ENCODE measurements around the gene HOXA4. TPM values are rescaled to one million over a fixed set of nuclear protein-coding genes. Genes with fewer than 3 reads are reported as not detected.

The HOXA4 gene
- total and polyA plus RNA-seq, 2 of the 4 experiments (the other 2 are of a cell fraction): 0.36 to 8.0 TPM

DNA sequence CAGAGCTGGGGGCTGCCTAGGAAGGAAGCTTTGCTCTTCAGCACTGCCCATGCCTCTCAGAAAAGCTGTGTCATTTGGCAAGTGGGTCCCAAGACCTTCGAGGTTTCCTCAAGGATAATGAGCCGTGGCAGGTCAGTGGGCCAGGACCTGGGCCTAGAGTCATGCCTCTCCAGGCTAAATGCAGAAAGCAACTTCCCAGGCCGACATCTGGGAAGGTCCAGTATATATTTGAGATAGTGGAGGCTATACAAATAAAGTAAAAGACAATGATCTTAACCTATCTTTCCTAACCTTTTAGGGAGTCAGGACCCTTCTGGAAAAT is 45.9 kb upstream of the HOXA4 start (continued):
- TF ChIP-seq RFX5 (IDR thresholded peaks at IDR 0.05; ENCODE audit: low read depth, low read length): no peak
- TF ChIP-seq RAD21 (IDR thresholded peaks at IDR 0.05; ENCODE audit: low read length): no peak
- TF ChIP-seq NFE2L2 (IDR thresholded peaks at IDR 0.05; ENCODE audit: low read depth, low read length): no peak

DNA sequence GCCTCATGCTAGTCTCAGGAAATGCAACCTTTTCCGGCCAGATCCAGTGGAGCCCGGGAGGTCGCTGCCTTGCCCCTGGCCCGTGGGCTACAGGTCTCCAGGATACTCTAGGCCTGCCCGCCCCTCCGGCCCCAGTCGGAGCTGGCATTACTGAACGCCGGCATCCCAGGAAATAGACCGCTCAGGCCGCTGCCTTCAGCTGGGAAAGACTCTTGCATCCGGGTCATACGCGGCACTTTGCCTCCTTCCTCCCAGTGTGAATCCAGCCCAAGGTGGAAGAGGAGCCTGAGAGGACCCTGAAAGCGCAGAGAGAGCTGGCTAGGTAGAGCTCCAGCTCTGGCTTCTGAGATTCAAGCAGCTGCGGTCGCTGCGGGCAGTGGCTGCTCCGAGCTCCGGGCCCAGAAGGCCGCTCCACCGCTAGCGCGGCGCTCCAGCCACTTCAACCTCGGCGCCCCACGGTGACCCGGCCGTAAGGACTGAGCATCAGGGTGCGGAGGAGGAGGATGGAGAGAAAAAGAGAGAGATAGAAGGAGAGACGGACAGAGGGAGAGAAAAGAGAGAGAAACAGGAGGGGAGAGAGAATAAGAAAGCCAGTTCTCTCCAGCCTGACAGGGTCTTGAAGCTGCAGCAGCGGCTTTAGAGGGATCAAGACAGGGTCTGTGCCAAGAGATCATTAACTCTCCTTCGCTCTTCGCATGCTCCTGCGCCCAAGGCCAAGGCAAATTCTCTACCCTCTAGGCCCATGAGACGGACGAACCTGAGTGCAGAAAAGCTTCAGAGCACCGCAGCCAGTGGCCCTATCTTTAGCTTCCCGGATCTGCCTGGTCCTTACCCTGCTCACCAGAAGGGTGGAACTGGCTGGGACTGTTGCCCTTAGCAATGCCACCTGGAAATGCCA is 45.3 kb upstream of the HOXA4 start:
- dilution Hi-C loops (cut with HindIII; ENCODE audit: low sequenced_read_pairs, unreplicated experiment): no loop called here
- Histone ChIP-seq H3K4me3 (ENCODE audit: insufficient read depth, low read depth, low read length) (no peak overlapping the region), H3K56ac (ENCODE audit: extremely low read depth, insufficient read depth, low read length) (no peak overlapping the region)
- TF ChIP-seq POLR2A (IDR thresholded peaks at IDR 0.05; ENCODE audit: low read depth, low read length) (no peak), RAD21 (IDR thresholded peaks at IDR 0.05; ENCODE audit: low read length) (no peak), CHD1 (IDR thresholded peaks at IDR 0.05; ENCODE audit: low read depth, low read length) (no peak), RCOR1 (IDR thresholded peaks at IDR 0.05; ENCODE audit: insufficient replicate concordance, low read length) (no peak), MAZ (IDR thresholded peaks at IDR 0.05; ENCODE audit: borderline replicate concordance, low read depth, low read length) (no peak), CEBPB (IDR thresholded peaks at IDR 0.05; ENCODE audit: low read depth, low read length) (no peak), BHLHE40 (IDR thresholded peaks at IDR 0.05; ENCODE audit: low read depth, low read length) (no peak), NFE2L2 (IDR thresholded peaks at IDR 0.05; ENCODE audit: low read depth, low read length) (no peak), FOS (IDR thresholded peaks at IDR 0.05; ENCODE audit: low read depth, low read length) (no peak), SMC3 (IDR thresholded peaks at IDR 0.05; ENCODE audit: low read depth, low read length) (no peak), MXI1 (IDR thresholded peaks at IDR 0.05; ENCODE audit: borderline replicate concordance, low read depth, low read length) (no peak)
- TF ChIP-seq, protein P1, sequence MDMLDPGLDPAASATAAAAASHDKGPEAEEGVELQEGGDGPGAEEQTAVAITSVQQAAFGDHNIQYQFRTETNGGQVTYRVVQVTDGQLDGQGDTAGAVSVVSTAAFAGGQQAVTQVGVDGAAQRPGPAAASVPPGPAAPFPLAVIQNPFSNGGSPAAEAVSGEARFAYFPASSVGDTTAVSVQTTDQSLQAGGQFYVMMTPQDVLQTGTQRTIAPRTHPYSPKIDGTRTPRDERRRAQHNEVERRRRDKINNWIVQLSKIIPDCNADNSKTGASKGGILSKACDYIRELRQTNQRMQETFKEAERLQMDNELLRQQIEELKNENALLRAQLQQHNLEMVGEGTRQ (IDR thresholded peaks at IDR 0.05; ENCODE audit: low read depth, low read length): no peak
- TF ChIP-seq, protein P2, sequence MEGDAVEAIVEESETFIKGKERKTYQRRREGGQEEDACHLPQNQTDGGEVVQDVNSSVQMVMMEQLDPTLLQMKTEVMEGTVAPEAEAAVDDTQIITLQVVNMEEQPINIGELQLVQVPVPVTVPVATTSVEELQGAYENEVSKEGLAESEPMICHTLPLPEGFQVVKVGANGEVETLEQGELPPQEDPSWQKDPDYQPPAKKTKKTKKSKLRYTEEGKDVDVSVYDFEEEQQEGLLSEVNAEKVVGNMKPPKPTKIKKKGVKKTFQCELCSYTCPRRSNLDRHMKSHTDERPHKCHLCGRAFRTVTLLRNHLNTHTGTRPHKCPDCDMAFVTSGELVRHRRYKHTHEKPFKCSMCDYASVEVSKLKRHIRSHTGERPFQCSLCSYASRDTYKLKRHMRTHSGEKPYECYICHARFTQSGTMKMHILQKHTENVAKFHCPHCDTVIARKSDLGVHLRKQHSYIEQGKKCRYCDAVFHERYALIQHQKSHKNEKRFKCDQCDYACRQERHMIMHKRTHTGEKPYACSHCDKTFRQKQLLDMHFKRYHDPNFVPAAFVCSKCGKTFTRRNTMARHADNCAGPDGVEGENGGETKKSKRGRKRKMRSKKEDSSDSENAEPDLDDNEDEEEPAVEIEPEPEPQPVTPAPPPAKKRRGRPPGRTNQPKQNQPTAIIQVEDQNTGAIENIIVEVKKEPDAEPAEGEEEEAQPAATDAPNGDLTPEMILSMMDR (conservative IDR thresholded peaks at IDR 0.05; ENCODE audit: low read depth, low read length): no peak

More for the DNA sequence above, 45.3 kb upstream of the HOXA4 start:
- no peak overlapping the region for H2AK5ac ChIP-seq (ENCODE audit: low read depth, low read length)
- H2BK120ac ChIP-seq (ENCODE audit: low read depth, low read length): no peak overlapping the region
- H4K5ac ChIP-seq (ENCODE audit: low read depth, low read length): no peak overlapping the region
- no peaks in the 10 kb centered on the region for H3K36me3 ChIP-seq (ENCODE audit: control insufficient read depth, insufficient read depth, low read length)
- peaks cover 90% of the 10 kb centered on the region for H3K27me3 ChIP-seq (ENCODE audit: control insufficient read depth, insufficient read depth, low read length)
- H4K20me1 ChIP-seq (ENCODE audit: insufficient read depth, low read length): peaks cover 17% of the 10 kb centered on the region; the same call in 1 of the 2 replicates
- no peak overlapping the region for H3K18ac ChIP-seq (ENCODE audit: low read depth, low read length)
- no peak overlapping the region for H2AFZ ChIP-seq (replicated peaks; ENCODE audit: low read length, poor library complexity)
- H3K23ac ChIP-seq (ENCODE audit: low read depth, low read length): no peak overlapping the region
- no peak overlapping the region for H3K4ac ChIP-seq (ENCODE audit: low read depth, low read length)
- no peak for ATAC-seq (ENCODE audit: low read depth)
- H3K9me3 ChIP-seq (ENCODE audit: control insufficient read depth, insufficient read depth, low read length): peaks cover 7% of the 10 kb centered on the region; the same call in 1 of the 2 replicates
- no peaks in the 10 kb centered on the region for H3K9me1 ChIP-seq (ENCODE audit: insufficient read depth, low read length)
- no peak overlapping the region for H3K9ac ChIP-seq (ENCODE audit: low read depth, low read length)
- no peak overlapping the region for H4K91ac ChIP-seq (ENCODE audit: insufficient read depth, low read depth, low read length)
- DNase-seq: no peak
- H3K14ac ChIP-seq (replicated peaks; ENCODE audit: low read depth, low read length): no peak overlapping the region
- H3K79me1 ChIP-seq (ENCODE audit: low read depth in 1 of 2, low read length in 2 of 2): no peaks in the 10 kb centered on the region
- WGBS, 2 experiments (ENCODE audit: extremely low coverage in 2 of 2, insufficient read length in 1 of 2): 73% methylated on average over 25 of the region's 40 CpGs; no CpG with 5 or more reads in 1 of the 2 experiments
- H4K8ac ChIP-seq (ENCODE audit: low read depth in 2 of 2, low read length in 2 of 2): no peak overlapping the region
- peak overlapping the region; percentile 10 for H2AK9ac ChIP-seq (replicated peaks; ENCODE audit: low read depth, low read length, poor library complexity)
- no peak overlapping the region for H3K27ac ChIP-seq (ENCODE audit: insufficient read depth, low read length)
- no peaks in the 10 kb centered on the region; the same call in 1 of the 2 replicates for H3K4me1 ChIP-seq (ENCODE audit: control insufficient read depth, insufficient read depth, low read length)
- in situ Hi-C loops (cut with MboI; ENCODE audit: low sequenced_read_pairs): no loop called here
- no peak overlapping the region for H3K4me2 ChIP-seq (ENCODE audit: low read depth, low read length)
- ChIA-PET CTCF (interaction anchor here (0.6 kb wide), 1 partner anchor 15 kb away, joined by 3 read pairs; no protein-coding TSS in a partner anchor), POLR2A (ENCODE audit: unreplicated experiment) (no interaction called here)
- no peak overlapping the region for H2BK5ac ChIP-seq (ENCODE audit: low read depth, low read length, poor library complexity, severe bottlenecking)
- H2BK20ac ChIP-seq (ENCODE audit: low read depth, low read length): no peak overlapping the region
- BruUV-seq (replicated peaks): no TSS peak
- H2BK15ac ChIP-seq (ENCODE audit: low read depth, low read length): no peak overlapping the region
- intact Hi-C loops (cut with micrococcal nuclease): no loop called here

Data from IMR-90 (cell line).